ENCODE results near the gene ADCYAP1. TPM values are rescaled to one million over a fixed set of nuclear protein-coding genes. Genes with fewer than 3 reads are reported as not detected.

Gene ADCYAP1
- polyA plus RNA-seq, 2 of the 4 experiments (the other 2 are of a cell fraction): not detected

DNA sequence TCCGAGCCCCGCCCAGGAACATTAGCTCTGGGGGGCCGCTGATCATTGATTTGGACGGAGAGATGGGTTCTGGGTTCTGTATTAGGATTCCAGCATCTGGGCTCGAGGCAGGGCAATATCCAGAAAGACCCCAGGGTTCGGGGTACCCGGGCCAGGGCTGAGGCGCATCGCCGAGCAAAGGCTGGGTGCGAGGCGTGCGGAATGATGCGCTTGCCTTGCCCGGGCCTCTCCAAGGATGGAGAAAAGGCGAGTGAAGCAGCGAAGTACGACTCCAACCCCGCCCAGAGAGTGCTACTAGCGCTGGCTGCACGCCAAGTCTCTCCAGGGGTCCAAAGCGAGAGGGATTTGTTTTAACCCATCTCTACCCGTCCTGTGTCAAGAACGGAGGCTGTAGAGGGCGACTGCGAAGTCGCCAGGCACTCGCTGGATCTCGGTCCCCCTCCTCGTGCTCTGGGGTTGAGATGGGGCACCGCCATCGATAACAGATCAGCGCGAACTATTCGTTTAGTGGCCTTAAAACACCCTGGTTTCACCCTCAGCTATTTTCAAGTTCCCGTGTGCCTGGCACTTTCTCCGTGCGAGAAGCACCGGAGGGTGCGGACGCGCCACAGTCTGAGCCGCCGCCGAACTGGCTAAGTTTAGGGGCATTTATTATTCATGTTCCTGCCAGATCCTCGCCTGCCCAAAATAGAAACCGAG is 1.9 kb downstream of the ADCYAP1 start:
- no peak for DNase-seq (ENCODE audit: low read depth in 1 of 2, low spot score in 1 of 2)

GRCh38 chr18:907115-907884 is 2.6 kb downstream of the ADCYAP1 start:
- H3K4me2 ChIP-seq: peak overlapping the region; percentile 84

More for the DNA sequence above, 1.9 kb downstream of the ADCYAP1 start:
- ATAC-seq (no peak), FAIRE-seq (no peak)
- Histone ChIP-seq H3K9me3 (no peaks in the 10 kb centered on the region), H3K4me3 (no peak overlapping the region; the same call in 2 of the 3 replicates), H3K4me1 (peaks cover 9% of the 10 kb centered on the region; the same call in 1 of the 3 replicates), H3K4me2 (peak overlapping the region; percentile 84), H3K27ac (no peak overlapping the region)
- ChIA-PET CTCF (interaction anchor here (1.7 kb wide), 1 partner anchor 55 kb away, joined by 5 read pairs; no protein-coding TSS in a partner anchor), POLR2A (no interaction called here)
- WGBS (ENCODE audit: missing lambda C conversion rate): 37% methylated on average over 35 of the region's 47 CpGs
- no peak for TF ChIP-seq TFCP2L1 (CRISPR knock-in tag; IDR thresholded peaks at IDR 0.05)
- TF ChIP-seq MAFK (IDR thresholded peaks at IDR 0.05; ENCODE audit: partially characterized antibody): no peak
- no peak for TF ChIP-seq HOXB13 (CRISPR knock-in tag; IDR thresholded peaks at IDR 0.05; ENCODE audit: low read depth)
- no peak for TF ChIP-seq ZC3H11A (IDR thresholded peaks at IDR 0.05)
- no peak for TF ChIP-seq KDM1A (IDR thresholded peaks at IDR 0.05; ENCODE audit: low read depth)
- no peak for TF ChIP-seq HEYL (CRISPR knock-in tag; IDR thresholded peaks at IDR 0.05)
- TF ChIP-seq POLR2A (IDR thresholded peaks at IDR 0.05; ENCODE audit: low read length): no peak
- no peak for TF ChIP-seq NR3C1 (IDR thresholded peaks at IDR 0.05)
- TF ChIP-seq USF2 (IDR thresholded peaks at IDR 0.05): no peak
- no peak for TF ChIP-seq EHMT2 (IDR thresholded peaks at IDR 0.05; ENCODE audit: low read depth)
- no peak for TF ChIP-seq POLR2AphosphoS2 (conservative IDR thresholded peaks at IDR 0.05; ENCODE audit: low read length)
- TF ChIP-seq PHF8 (IDR thresholded peaks at IDR 0.05; ENCODE audit: borderline replicate concordance, low read depth): no peak
- TF ChIP-seq BHLHE40 (IDR thresholded peaks at IDR 0.05; ENCODE audit: low read depth, low read length): no peak
- no peak for TF ChIP-seq HDAC2 (IDR thresholded peaks at IDR 0.05)
- TF ChIP-seq ZFP36 (IDR thresholded peaks at IDR 0.05; ENCODE audit: borderline replicate concordance, partially characterized antibody): no peak
- no peak for TF ChIP-seq GATA3 (IDR thresholded peaks at IDR 0.05; ENCODE audit: borderline replicate concordance)
- no peak for TF ChIP-seq CBX2 (IDR thresholded peaks at IDR 0.05; ENCODE audit: borderline replicate concordance, low read depth)
- no peak for TF ChIP-seq ZNF302 (CRISPR knock-in tag; IDR thresholded peaks at IDR 0.05)
- TF ChIP-seq CHD4 (IDR thresholded peaks at IDR 0.05; ENCODE audit: borderline replicate concordance): no peak
- no peak for TF ChIP-seq CEBPB (IDR thresholded peaks at IDR 0.05)

More at GRCh38 chr18:907115-907884, 2.6 kb downstream of the ADCYAP1 start:
- FAIRE-seq (no peak), ATAC-seq (peak in 1 of 2 experiments; percentile 68; a peak in 3 of 6 replicates), DNase-seq (ENCODE audit: low read depth in 1 of 2, low spot score in 1 of 2) (no peak)
- Histone ChIP-seq H3K27ac (no peak overlapping the region), H3K4me1 (peaks cover 9% of the 10 kb centered on the region; the same call in 1 of the 3 replicates), H3K4me3 (peak overlapping the region; percentile 38), H3K9me3 (no peaks in the 10 kb centered on the region)
- ChIA-PET CTCF (interaction anchor here (0.6 kb wide), 1 partner anchor 172 kb away, joined by 3 read pairs; no protein-coding TSS in a partner anchor), POLR2A (no interaction called here)
- WGBS (ENCODE audit: missing lambda C conversion rate): no CpG with 5 or more reads among the region's 75 CpGs
- no peak for TF ChIP-seq RNF2 (IDR thresholded peaks at IDR 0.05; ENCODE audit: borderline replicate concordance, low read depth)
- TF ChIP-seq BHLHE40 (IDR thresholded peaks at IDR 0.05; ENCODE audit: low read depth, low read length): no peak
- TF ChIP-seq ZNF302 (CRISPR knock-in tag; IDR thresholded peaks at IDR 0.05): no peak
- no peak for TF ChIP-seq ZFP36 (IDR thresholded peaks at IDR 0.05; ENCODE audit: borderline replicate concordance, partially characterized antibody)
- TF ChIP-seq CHD2 (IDR thresholded peaks at IDR 0.05; ENCODE audit: low read length, partially characterized antibody): no peak
- no peak for TF ChIP-seq GATA3 (IDR thresholded peaks at IDR 0.05; ENCODE audit: borderline replicate concordance)
- TF ChIP-seq SREBF2 (IDR thresholded peaks at IDR 0.05): no peak
- TF ChIP-seq KDM1A (IDR thresholded peaks at IDR 0.05; ENCODE audit: low read depth): no peak
- TF ChIP-seq NFE2L2 (conservative IDR thresholded peaks at IDR 0.05; ENCODE audit: low read length): no peak
- TF ChIP-seq, protein P1, sequence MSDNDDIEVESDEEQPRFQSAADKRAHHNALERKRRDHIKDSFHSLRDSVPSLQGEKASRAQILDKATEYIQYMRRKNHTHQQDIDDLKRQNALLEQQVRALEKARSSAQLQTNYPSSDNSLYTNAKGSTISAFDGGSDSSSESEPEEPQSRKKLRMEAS (IDR thresholded peaks at IDR 0.05): no peak
- TF ChIP-seq NR3C1 (IDR thresholded peaks at IDR 0.05): no peak
- no peak for TF ChIP-seq FOXS1 (CRISPR knock-in tag; IDR thresholded peaks at IDR 0.05)
- no peak for TF ChIP-seq HOXB5 (CRISPR knock-in tag; IDR thresholded peaks at IDR 0.05)
- no peak for TF ChIP-seq FOSL2 (IDR thresholded peaks at IDR 0.05)
- no peak for TF ChIP-seq FOSL2 (CRISPR knock-in tag; IDR thresholded peaks at IDR 0.05)

Measured in A549 (cell line).